ENCODE results near the gene VEPH1. TPM values are rescaled to one million over a fixed set of nuclear protein-coding genes. Genes with fewer than 3 reads are reported as not detected.

The VEPH1 gene
- total RNA-seq, 4 donors from 2014 or later, result 0.07 TPM; not detected in 3

DNA sequence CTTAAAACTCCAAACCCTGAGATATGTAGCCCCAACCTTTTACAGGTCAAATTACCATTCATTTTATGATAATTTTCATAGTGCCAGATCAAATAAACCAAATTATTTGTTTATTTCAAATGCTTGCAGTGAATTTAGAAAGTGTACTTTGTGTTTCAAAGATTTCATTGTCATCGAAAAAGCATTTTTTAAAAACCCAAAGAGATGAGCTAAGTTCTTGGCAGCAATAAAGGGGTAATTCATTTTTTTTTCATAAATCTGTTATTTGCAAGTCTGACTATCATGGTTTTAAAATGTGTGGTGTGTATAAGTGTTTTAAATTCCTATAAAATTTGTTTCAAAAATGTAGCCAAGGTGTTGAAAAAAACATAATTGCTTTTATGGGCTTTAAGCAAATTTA lies 49.4 kb downstream of the VEPH1 start:
- H3K9me3 ChIP-seq, result no peaks in the 10 kb centered on the region
- DNase-seq (no peak), ATAC-seq (no peak)
- no peak overlapping the region for H3K4me3 ChIP-seq
- in situ Hi-C loops (cut with MboI; ENCODE audit: low sequenced_read_pairs in 4 of 4), result no loop called here
- no peaks in the 10 kb centered on the region for H3K36me3 ChIP-seq
- H3K4me1 ChIP-seq, result no peaks in the 10 kb centered on the region
- no peaks in the 10 kb centered on the region for H3K27me3 ChIP-seq
- intact Hi-C loops (cut with DNase I; ENCODE audit: low total_unique reads), result no loop called here
- TF ChIP-seq POLR2A (IDR thresholded peaks at IDR 0.05), result no peak
- TF ChIP-seq CTCF (IDR thresholded peaks at IDR 0.05 in 4 of 5, conservative IDR thresholded peaks at IDR 0.05 in 1 of 5), result no peak
- no peak overlapping the region for H3K27ac ChIP-seq

DNA sequence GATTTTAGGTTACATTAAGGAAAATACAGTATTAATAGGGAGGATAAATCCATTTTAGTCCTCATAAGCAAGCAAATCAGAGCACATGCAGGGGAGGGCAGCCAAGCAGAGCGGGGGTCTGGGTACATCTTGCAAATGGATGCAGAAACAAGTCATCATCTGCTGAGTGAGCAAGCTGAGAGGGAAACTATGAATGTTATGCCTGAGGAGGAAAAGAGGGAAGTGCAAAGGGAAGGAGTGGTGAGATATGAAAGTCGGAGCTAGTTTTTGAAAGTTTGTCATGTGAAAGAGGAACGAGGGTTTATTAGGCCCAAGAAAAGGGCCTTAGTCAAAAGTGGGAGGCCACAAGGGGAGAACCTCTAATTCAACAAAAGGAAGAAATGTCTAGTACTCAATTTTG lies 51.1 kb downstream of the VEPH1 start:
- TF ChIP-seq CTCF (IDR thresholded peaks at IDR 0.05 in 4 of 5, conservative IDR thresholded peaks at IDR 0.05 in 1 of 5) (no peak), POLR2A (IDR thresholded peaks at IDR 0.05) (no peak)
- no peaks in the 10 kb centered on the region for H3K27me3 ChIP-seq
- H3K4me3 ChIP-seq, result no peak overlapping the region
- intact Hi-C loops (cut with DNase I; ENCODE audit: low total_unique reads), result no loop called here
- H3K4me1 ChIP-seq, result no peaks in the 10 kb centered on the region
- H3K27ac ChIP-seq, result no peak overlapping the region
- no peak for ATAC-seq
- in situ Hi-C loops (cut with MboI; ENCODE audit: low sequenced_read_pairs in 4 of 4), result no loop called here
- DNase-seq, result no peak
- no peaks in the 10 kb centered on the region for H3K9me3 ChIP-seq
- no peaks in the 10 kb centered on the region for H3K36me3 ChIP-seq

DNA sequence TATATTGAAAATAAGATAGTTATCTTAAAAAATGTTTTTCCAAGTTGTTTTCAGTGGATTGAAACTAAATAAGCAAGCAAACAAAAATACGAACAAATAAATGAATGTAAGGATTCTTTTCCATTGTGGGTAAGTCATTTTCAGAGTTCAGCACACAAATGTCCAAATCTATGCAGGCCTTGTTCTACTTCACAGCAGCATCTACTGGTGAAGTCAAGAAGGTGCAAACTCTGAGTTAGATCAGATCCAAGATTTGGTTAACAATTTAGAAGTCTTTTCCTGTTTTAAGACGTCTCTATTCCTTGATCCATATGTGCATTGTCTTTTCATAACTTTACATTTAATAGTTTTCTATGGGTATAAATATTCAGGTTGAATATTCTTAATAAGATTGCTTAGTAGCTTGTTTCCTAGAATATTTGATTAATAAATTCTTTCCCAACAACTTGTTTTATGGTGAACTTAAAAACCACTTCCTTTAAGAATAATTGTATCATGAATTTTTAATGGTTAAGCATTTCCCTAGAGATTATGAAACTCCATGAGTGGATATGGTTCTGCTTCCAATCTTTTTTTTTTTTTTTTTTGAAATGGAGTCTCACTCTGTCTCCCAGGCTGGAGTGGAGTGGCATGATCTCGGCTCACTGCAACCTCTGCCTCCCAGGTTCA lies 56.1 kb downstream of the VEPH1 start:
- Histone ChIP-seq H3K36me3 (no peaks in the 10 kb centered on the region), H3K4me1 (no peaks in the 10 kb centered on the region), H3K27ac (no peak overlapping the region), H3K4me3 (no peak overlapping the region), H3K9me3 (no peaks in the 10 kb centered on the region), H3K27me3 (no peaks in the 10 kb centered on the region)
- no peak for DNase-seq
- intact Hi-C loops (cut with DNase I; ENCODE audit: low total_unique reads), result no loop called here
- ATAC-seq, result no peak
- TF ChIP-seq CTCF (IDR thresholded peaks at IDR 0.05 in 4 of 5, conservative IDR thresholded peaks at IDR 0.05 in 1 of 5) (no peak), POLR2A (IDR thresholded peaks at IDR 0.05) (no peak)
- in situ Hi-C loops (cut with MboI; ENCODE audit: low sequenced_read_pairs in 4 of 4), result no loop called here

DNA sequence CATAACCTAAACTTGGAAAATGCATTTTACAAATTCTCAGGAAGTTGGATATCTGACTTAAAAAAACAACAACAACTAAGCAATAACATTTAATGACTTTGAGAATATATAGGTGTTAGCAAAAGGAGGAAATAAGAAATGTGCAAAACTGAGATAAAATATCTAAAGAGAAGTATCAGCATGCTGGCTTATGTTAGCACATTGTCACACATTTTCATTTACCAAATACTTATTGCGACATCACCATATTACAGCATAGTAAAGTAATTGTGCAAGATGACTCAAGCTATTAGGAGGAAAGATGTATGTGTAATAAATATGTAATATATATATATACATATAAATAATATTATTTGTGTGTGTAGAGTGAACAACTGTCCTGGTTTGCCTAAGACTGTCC lies 57.4 kb downstream of the VEPH1 start:
- in situ Hi-C loops (cut with MboI; ENCODE audit: low sequenced_read_pairs in 4 of 4), result no loop called here
- Histone ChIP-seq H3K9me3 (no peaks in the 10 kb centered on the region), H3K27ac (no peak overlapping the region), H3K36me3 (no peaks in the 10 kb centered on the region), H3K4me1 (no peaks in the 10 kb centered on the region), H3K4me3 (no peak overlapping the region), H3K27me3 (no peaks in the 10 kb centered on the region)
- intact Hi-C loops (cut with DNase I; ENCODE audit: low total_unique reads), result no loop called here
- no peak for DNase-seq
- peak in 1 of 2 donors; percentile 23 for ATAC-seq
- TF ChIP-seq CTCF (IDR thresholded peaks at IDR 0.05 in 4 of 5, conservative IDR thresholded peaks at IDR 0.05 in 1 of 5), result no peak
- TF ChIP-seq POLR2A (IDR thresholded peaks at IDR 0.05), result no peak

DNA sequence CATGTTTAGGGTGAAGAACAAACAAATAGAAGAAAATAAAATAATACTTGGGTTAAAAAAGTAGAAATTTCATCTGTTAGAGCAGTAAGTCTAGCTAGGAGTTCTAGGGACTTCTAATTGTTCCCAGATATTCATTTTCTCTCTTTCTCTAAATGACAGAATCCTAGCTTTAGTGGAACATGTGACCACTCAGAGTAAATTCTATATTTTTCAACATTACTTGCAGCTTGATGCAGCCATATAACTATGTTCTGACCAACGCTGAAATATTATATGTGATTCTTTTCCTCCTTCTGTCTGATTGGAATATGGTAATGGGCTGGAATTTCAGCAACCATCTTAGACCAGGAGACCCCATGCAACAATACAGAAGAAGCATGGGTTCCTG lies 58.4 kb downstream of the VEPH1 start:
- no peaks in the 10 kb centered on the region for H3K36me3 ChIP-seq
- intact Hi-C loops (cut with DNase I; ENCODE audit: low total_unique reads), result no loop called here
- H3K4me3 ChIP-seq, result no peak overlapping the region
- H3K27ac ChIP-seq, result no peak overlapping the region
- in situ Hi-C loops (cut with MboI; ENCODE audit: low sequenced_read_pairs in 4 of 4), result no loop called here
- ATAC-seq (no peak), DNase-seq (no peak)
- no peaks in the 10 kb centered on the region for H3K9me3 ChIP-seq
- no peak for TF ChIP-seq POLR2A (IDR thresholded peaks at IDR 0.05)
- no peaks in the 10 kb centered on the region for H3K4me1 ChIP-seq
- H3K27me3 ChIP-seq, result no peaks in the 10 kb centered on the region

Measured in gastrocnemius medialis (tissue), 4 donors.